GM18498 (cell line): ENCODE data around the gene ZKSCAN3.
A peak's percentile ranks its signal among the peaks of the same experiment; 100 is the strongest.
"Not testable (repeated sequence)": the region's sequence is repeated elsewhere in the genome, so short reads cannot be mapped to it uniquely, and the experiment has no call there.

Experiments used
- ATAC-seq: cut with Tn5 transposase; IDR thresholded peaks from one replicate; pipeline ENCODE4 v1.9.1; 2021; ENCODE audit warnings: mild to moderate bottlenecking, moderate library complexity; ENCODE audit not compliant: unreplicated experiment

Gene ZKSCAN3

GRCh38 chr6:28371280-28371679 lies 21.5 kb downstream of the ZKSCAN3 start:
- ATAC-seq = no peak

- no peak for ATAC-seq
Observed at GRCh38 chr6:28371706-28372451, 22.1 kb downstream of the ZKSCAN3 start.

- no peak for ATAC-seq
Observed at GRCh38 chr6:28373925-28374324, 24.2 kb downstream of the ZKSCAN3 start.

DNA sequence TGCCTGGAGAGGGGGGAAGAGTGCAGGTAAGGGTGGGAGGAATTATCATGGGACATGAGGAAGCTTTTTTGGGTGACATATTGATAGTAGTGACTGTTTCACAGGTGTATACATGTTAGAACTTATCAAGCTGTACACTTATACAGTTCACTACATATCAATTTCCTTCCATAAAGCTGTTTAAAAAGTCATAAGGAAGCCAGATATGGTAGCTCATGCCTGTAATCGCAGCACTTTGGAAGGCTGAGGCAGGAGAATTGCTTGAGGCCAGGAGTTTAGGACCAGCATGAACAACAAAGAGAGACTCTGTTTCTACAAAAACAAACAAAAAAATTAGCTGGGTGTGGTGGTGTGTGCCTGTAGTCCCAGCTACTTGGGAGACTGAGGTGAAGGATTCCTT lies 28.1 kb downstream of the ZKSCAN3 start:
- ATAC-seq = no peak

DNA sequence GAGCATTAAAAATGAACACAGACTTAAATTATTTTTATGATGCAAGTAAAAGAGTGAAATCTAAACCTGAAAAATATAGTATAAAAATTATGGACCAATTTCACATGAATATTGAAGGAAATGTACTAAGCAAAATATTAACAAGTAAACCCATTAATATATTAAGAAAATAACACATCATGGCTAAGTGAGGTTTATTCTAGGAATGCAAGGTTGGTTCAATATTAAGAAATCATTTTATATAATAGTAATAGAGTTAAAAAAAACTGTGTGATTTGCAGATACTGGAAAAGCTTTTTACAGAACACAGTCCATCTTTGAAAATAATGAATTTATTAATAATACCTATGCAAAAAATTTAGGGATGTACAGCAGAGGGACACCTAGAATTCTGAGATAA lies 28.9 kb downstream of the ZKSCAN3 start:
- ATAC-seq = no peak

- ATAC-seq = no peak
Observed at GRCh38 chr6:28380381-28380780, 30.6 kb downstream of the ZKSCAN3 start.

GRCh38 chr6:28383235-28384142 lies 33.7 kb downstream of the ZKSCAN3 start:
- ATAC-seq = peak; percentile 94

GRCh38 chr6:28384143-28384533 lies 34.4 kb downstream of the ZKSCAN3 start:
- no peak for ATAC-seq

DNA sequence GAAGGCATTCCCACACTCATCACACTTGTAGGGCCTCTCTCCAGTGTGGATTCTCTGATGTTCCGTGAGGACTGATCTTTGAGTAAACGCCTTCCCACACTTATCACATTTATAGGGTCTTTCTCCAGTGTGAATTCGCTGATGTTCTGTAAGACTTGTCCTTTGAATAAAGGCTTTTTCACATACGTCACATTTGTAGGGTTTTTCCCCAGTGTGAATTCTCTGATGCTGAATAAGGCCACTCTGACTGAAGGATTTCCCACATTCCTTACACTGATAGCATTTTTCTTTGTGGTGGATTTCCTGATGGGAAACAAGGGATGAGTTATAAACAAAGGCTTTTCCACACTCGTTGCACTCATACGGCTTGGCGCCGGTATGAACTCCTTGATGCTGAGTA lies 40.9 kb downstream of the ZKSCAN3 start:
- ATAC-seq = no peak

DNA sequence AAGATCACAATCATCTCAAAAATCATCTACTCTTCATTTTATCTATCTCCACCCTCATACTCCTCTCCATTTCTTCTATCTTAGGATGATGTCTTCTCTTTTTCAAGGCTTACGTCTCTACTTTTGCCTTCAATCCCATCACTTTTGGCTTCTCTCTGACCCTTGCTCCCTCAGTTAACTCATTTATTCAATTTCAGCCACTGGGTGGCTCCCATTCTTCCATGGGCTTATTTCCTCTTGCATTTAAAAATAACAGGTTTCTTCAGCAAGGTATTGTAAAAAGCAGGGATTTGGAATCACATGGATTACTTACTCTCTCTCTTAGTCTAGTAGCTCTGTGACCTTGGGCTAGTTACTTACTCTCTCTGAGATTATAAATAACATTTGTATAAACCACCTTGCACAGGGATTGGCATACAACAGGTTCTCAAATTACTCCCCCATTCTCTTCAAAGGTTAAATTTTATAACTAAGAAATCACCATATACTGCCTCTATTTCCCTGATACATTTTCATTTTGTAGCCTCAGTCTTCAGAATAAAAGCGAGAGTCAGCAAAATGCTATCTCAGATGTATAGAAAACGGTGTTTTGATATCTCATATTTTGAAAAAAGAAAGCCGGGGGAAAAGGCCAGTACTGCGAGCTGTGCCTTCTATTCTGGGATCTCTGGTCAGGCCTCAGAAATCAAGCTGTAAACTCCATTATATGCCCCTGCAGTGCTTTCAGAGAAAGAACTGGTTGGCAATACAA lies 44.3 kb downstream of the ZKSCAN3 start:
- ATAC-seq = no peak

DNA sequence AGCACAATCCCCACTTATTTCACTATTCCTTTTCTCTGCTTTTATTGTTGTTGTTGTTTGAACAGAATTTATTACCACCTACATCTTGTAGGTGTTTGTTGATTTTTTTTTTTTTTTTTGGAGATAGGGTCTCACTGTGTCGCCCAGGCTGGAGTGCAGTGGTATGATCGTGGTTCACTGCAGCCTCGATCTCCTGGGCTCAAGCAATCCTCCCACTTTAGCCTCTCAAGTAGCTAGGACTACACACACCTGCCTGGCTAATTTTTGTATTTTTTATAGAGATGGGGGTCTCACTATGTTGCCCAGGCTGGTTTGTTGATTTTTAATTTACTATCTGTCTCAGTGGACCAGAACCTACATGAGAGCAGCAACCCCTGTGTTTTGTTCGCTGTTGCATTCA lies 46.2 kb downstream of the ZKSCAN3 start:
- ATAC-seq = no peak

DNA sequence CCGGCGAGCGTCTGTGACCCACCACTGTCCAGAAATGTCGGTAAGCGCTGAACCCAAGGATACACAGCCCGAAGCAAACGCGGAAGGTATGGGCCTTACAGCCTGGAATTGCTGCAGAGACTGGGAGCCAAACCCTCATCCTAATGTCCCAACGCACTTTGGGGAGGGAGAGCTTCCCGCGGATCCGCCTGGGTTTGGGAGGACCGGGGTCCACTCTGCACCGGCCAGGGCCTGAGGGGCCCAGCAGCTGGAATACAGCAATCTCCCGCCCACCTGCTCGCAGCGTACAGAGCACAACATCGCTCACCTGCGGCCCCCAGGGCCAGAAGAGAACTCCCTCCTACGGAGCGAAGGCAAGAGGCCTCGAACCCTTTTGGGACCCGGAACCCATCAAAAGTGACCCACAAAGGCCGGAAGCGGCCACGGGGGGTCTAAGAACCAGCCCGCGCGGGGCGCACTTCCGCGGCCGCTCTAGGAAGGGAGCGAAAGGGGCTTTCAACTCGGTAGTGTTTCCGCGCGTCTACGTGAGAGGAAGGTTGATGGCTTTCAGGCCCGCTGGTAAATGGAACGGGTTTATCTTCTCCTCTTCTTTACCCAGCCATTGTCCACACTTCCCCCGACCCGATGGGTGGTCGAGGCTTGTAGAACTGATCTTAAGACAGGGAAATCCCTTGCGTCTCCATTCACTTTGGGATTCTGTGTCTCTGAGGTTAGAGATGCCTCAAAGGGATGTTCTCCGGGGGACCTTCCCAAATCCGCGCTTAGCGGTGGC lies 49.8 kb downstream of the ZKSCAN3 start, which contains the start of gene ZSCAN12:
ZSCAN12 (minus strand) TSS at position 398 of the 772 bp plus-strand sequence. CDS start 1,342 bp downstream, outside the sequence.
- peak; percentile 88 for ATAC-seq

GRCh38 chr6:28400122-28400451 lies 50.3 kb downstream of the ZKSCAN3 start:
- no peak for ATAC-seq

DNA sequence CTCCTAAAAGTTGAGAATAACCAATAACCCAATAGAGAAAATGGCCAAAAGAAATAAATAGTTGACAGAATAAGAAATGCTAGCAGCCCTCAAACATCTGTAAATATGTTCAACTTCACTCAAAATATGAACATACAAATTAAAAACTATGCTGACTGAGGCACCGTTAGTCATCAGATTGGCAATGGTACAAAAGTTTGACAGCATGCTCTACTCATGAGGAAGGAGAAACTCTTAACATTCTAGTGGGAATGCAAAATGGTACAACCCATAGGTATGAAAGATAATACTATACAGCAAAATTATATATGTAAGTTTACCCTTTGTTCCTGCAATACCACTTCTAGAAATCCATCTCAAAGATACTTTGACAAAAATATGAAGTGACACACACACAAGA lies 51.4 kb downstream of the ZKSCAN3 start:
- no peak for ATAC-seq

- ATAC-seq = no peak
Observed at GRCh38 chr6:28402197-28402596, 52.5 kb downstream of the ZKSCAN3 start.

DNA sequence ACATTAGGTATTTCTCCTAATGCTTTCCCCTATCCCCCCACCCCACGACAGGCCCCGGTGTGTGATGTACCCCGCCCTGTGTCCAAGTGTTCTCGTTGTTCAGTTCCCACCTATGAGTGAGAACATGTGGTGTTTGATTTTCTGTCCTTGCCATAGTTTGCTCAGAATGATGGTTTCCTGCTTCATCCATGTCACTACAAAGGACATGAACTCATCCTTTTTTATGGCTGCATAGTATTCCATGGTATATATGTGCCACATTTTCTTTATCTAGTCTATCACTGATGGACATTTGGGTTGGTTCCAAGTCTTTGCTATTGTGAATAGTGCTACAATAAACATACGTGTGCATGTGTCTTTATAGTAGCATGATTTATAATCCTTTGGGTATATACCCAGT lies 54.2 kb downstream of the ZKSCAN3 start:
- not testable (repeated sequence) for ATAC-seq

- no peak for ATAC-seq
Observed at GRCh38 chr6:28407401-28407800, 57.7 kb downstream of the ZKSCAN3 start.

GRCh38 chr6:28408076-28408802 lies 58.5 kb downstream of the ZKSCAN3 start:
- ATAC-seq = no peak

- ATAC-seq = no peak
Observed at GRCh38 chr6:28410767-28411166, 61.0 kb downstream of the ZKSCAN3 start.

DNA sequence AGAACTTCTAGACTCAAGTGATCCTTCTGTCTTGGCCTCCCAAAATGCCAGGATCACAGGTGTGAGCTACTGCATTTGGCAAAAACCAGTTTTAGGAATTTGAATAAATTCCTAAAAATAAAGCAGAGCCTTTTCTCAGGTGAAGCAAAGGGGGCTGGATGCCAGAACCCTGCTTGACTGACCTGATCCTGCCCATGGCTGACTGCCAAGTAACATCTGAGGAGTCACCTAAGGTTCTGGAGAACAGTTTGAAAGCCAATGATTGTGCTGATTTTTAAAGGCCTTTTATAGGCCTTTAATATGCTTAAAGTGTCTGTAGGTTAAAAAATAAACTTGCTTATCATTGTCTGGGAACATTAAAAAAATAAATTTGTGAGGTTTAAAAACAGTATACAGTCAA lies 63.9 kb downstream of the ZKSCAN3 start:
- no peak for ATAC-seq
